ENCODE results near the gene GNG5. TPM values are rescaled to one million over a fixed set of nuclear protein-coding genes. Genes with fewer than 3 reads are reported as not detected.
"Not testable (repeated sequence)": the region's sequence is repeated elsewhere in the genome, so short reads cannot be mapped to it uniquely, and the experiment has no call there.

Gene GNG5
- total RNA-seq, 1 donor from 2014 or later = 182 TPM

DNA sequence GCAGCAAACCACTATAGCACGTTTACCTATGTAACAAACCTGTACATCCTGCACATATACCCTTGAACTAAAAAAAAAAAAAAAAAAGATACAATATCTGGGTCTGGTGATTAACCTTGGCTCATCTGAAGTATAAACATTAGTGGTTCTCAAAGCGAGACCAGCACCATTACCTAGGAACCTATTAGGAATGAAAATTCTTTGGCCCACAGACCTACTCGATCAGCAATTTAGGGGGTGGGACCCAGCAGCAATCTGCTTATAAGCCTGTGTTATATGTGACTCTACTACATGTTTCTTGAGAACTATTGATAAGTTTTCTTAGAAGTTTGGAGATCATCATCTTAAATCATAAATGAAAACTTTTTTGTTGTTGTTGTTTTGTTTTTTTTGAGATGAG lies 9.9 kb downstream of the GNG5 start:
- DNase-seq (ENCODE audit: missing footprints) (no peak), ATAC-seq (no peak)
- intact Hi-C loops (cut with DNase I) = no loop called here

GRCh38 chr1:84493747-84494146 lies 12.6 kb downstream of the GNG5 start:
- DNase-seq (ENCODE audit: missing footprints) (no peak), ATAC-seq (no peak)
- intact Hi-C loops (cut with DNase I) = no loop called here

DNA sequence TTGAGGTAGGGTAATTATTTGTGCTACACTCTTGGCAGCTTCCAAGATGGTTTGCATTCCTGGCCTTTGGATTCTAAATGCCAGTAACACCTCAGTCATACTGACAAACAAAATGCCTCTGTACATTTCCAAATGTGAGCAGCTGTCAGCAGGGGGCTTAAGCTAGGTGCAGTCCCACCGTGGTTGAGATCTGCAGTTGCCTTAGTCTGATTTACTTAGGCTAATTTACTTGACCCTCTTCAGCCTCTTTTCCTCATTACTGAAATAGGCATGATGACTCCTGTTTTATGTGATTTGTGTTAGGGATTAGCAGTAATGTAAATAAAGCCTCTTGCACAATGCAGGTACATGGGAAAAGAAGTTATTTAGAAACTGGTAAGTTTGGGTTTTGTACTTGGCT lies 13.7 kb downstream of the GNG5 start:
- intact Hi-C loops (cut with DNase I) = no loop called here

DNA sequence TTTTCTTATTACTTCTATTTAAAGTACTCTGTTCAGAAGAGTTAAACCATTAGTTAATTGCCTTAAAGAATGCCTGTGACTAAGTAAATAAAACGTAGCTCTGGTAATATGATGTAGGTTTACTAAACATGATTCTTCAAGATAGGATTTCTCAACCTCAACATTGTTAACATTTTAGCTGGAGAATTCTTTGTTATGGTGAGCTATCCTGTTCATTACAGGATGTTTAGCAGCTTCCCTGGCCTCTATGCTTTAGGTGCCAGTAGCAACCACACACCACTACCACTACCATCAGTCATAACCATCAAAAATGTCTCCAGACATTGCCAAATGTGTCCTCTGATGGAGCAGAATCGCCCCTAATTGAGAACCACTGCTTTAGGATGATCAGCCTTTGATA lies 16.6 kb downstream of the GNG5 start:
- DNase-seq (ENCODE audit: missing footprints) (no peak), ATAC-seq (no peak)
- intact Hi-C loops (cut with DNase I) = no loop called here

More for the DNA sequence above, 13.7 kb downstream of the GNG5 start:
- DNase-seq (ENCODE audit: missing footprints) (no peak), ATAC-seq (peak; percentile 69)

DNA sequence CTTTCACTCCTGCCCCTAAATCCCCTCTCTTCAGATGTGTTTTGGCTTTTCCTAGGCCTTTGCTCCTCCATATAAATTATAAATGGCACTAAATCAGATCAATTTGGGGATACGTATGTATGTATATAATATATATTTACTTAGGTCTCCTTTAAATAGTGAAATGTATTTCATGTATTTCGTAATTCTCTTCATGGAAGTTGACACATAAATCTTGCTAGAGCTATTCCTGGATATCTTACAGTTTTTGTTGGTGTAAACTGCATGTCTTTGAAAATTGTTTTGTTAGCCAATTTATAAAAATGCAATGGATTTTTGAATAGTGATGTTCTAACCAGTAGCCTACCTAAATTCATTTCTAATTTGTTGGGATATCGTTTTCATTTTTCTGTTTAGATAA lies 18.3 kb downstream of the GNG5 start:
- intact Hi-C loops (cut with DNase I) = no loop called here
- ATAC-seq = no peak
- DNase-seq (ENCODE audit: missing footprints) = no peak

- no peak for DNase-seq (ENCODE audit: missing footprints)
- ATAC-seq = no peak
- intact Hi-C loops (cut with DNase I) = no loop called here
These were observed 25.1 kb downstream of the GNG5 start for GRCh38 chr1:84481317-84481716.

GRCh38 chr1:84480650-84481049 lies 25.7 kb downstream of the GNG5 start:
- intact Hi-C loops (cut with DNase I) = no loop called here
- no peak for DNase-seq (ENCODE audit: missing footprints)
- ATAC-seq = no peak

- intact Hi-C loops (cut with DNase I) = loop anchor here (1.0 kb wide), 1 partner anchor 26 kb away; the partner anchor contains the start of genes GNG5 and SPATA1
- DNase-seq (ENCODE audit: missing footprints) (no peak), ATAC-seq (no peak)
These were observed 26.4 kb downstream of the GNG5 start for GRCh38 chr1:84479998-84480397.

DNA sequence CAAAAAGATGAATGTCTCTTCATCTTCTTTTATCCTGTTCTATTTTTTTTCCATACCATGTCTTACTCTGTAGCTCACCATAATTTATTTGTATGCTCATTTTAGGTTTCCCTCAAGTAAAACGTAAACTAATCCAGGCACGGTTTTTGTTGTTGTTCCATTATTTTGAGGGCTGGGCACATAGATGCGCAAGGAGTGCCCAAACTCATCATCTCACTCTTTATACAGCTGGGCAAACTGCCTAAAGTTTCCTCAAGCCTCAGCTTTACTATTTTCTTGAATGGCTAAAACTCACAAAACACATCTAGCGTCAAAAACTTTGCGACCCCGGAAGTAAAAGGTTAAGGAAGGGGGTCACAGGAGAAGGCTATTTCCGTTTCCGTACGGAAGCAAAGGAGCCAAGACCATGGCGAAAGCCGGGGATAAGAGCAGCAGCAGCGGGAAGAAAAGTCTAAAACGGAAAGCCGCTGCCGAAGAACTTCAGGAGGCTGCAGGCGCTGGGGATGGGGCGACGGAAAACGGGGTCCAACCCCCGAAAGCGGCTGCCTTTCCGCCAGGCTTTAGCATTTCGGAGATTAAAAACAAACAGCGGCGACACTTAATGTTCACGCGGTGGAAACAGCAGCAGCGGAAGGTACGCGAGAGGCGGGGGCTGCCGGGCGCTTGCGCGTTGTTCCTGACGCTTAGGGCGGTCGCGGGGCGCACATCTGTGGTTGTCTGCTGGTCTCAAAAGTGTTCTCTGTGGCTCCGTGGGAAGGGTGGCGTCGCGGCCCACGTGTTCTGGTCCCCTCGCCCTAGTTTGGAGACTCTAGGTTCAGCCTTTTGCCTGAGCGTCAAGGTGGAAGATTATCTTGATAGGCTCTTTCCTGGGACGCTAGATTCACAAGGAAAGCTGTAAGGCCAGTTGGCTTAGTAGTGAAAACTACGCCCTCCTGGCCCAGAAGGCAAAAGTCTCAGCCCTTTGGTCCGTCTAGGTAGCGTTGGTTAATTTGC lies 27.2 kb downstream of the GNG5 start, which contains the start of gene RPF1:
Gene RPF1, plus strand, starts transcription at position 391 of the 993 bp plus-strand sequence. Its CDS starts 16 bp downstream, at position 407.
- ATAC-seq (peak; percentile 96), DNase-seq (ENCODE audit: missing footprints) (peak; percentile 82)
- intact Hi-C loops (cut with DNase I) = loop anchor here (1.0 kb wide), 1 partner anchor 27 kb away; the partner anchor contains the start of genes GNG5 and SPATA1

- DNase-seq (ENCODE audit: missing footprints) (no peak), ATAC-seq (no peak)
- intact Hi-C loops (cut with DNase I) = no loop called here
These were observed 30.2 kb downstream of the GNG5 start for GRCh38 chr1:84476225-84476624.

DNA sequence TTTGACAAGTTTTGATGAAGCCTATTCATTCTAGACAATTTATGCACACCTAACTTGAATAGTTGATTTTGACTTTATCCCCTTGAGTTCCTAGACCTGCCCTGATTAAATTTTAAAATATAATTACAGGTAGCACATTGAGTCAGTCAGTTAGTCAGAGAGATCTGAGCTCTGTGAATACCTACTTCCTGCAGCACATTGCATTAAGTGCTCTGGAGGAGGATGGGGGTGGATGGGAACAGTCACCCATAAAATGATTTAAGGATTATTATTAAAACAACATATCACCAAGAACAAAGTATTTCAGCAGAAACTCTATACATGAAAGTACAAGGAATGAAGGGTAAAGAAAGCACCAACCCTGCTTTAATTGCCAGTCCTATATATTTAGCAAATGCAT lies 39.1 kb downstream of the GNG5 start:
- intact Hi-C loops (cut with DNase I) = no loop called here
- ATAC-seq (no peak), DNase-seq (ENCODE audit: missing footprints) (no peak)

DNA sequence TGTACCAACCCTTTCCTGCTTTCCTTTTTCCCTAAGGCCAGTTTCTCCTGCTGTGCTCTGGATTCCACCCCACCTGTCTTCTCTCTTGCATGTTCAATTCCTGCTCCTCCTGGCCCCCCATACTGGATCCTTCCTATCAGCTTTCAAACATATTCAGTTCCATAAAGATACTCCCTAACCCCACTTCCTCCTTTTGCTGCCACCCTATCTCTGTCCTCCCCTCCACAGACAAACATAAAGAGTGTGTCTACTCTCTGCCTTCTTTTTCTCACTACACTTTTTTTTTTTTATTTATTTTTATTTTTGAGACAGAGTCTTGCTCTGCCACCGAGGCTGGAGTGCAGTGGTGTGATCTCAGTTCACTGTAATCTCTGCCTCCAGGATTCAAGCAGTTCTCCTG lies 44.3 kb downstream of the GNG5 start:
- ATAC-seq (no peak), DNase-seq (ENCODE audit: missing footprints) (no peak)
- intact Hi-C loops (cut with DNase I) = no loop called here

- ATAC-seq (no peak), DNase-seq (ENCODE audit: missing footprints) (no peak)
- intact Hi-C loops (cut with DNase I) = no loop called here
These were observed 53.9 kb downstream of the GNG5 start for GRCh38 chr1:84452436-84452835.

DNA sequence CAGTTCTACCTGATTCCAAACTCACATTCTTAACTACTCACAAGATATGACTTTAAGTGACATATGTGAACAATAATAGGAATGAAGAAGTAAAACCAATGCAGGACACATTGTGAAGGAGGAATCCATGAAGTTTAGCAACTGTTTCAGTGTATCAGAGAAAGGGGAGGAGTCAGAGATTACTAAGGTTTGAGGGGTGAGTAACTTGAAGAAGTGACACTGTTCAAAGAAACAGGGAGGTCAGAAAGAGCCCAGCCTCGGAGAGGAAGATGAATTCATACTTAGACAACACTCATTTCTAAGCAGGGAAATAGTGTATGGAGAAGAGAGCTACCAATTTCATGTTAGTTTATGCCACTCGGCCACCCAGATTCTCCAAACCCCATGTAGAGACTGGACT lies 55.5 kb downstream of the GNG5 start:
- DNase-seq (ENCODE audit: missing footprints) (no peak), ATAC-seq (no peak)
- intact Hi-C loops (cut with DNase I) = no loop called here

- intact Hi-C loops (cut with DNase I); DNase-seq (ENCODE audit: missing footprints); ATAC-seq: not testable (repeated sequence)
These were observed 57.7 kb downstream of the GNG5 start for GRCh38 chr1:84448704-84449103.

Other genes with a start within 250 kb of the GNG5 start
- 1.5 TPM for gene SAMD13, start 204.9 kb downstream of the GNG5 start, total RNA-seq
- gene DNASE2B, start 108.1 kb downstream of the GNG5 start, total RNA-seq = not detected
- 34.2 TPM for gene RPF1, start 27.3 kb downstream of the GNG5 start, total RNA-seq
- 0.92 TPM for gene SPATA1, start 195 bp downstream of the GNG5 start, total RNA-seq
- gene CTBS, start 67.9 kb upstream of the GNG5 start, total RNA-seq = 6.0 TPM
- gene SSX2IP, start 183.9 kb upstream of the GNG5 start, total RNA-seq = 12.9 TPM